K562 treated with DMSO at 1 percent for 48 hours (cell line): ENCODE measurements around the gene RPA1. TPM values are rescaled to one million over a fixed set of nuclear protein-coding genes. Genes with fewer than 3 reads are reported as not detected.

Experiments
- total RNA-seq: library from RNA; unstranded; fragments of 300-600 nt; gene quantifications from 2 replicates; pipeline ENCODE4 v1.2.3, GENCODE V29; 2022; ENCODE audit warnings: low replicate concordance; ENCODE audit errors: extremely low read depth

The RPA1 gene
- not detected in 2 replicates for total RNA-seq

DNA sequence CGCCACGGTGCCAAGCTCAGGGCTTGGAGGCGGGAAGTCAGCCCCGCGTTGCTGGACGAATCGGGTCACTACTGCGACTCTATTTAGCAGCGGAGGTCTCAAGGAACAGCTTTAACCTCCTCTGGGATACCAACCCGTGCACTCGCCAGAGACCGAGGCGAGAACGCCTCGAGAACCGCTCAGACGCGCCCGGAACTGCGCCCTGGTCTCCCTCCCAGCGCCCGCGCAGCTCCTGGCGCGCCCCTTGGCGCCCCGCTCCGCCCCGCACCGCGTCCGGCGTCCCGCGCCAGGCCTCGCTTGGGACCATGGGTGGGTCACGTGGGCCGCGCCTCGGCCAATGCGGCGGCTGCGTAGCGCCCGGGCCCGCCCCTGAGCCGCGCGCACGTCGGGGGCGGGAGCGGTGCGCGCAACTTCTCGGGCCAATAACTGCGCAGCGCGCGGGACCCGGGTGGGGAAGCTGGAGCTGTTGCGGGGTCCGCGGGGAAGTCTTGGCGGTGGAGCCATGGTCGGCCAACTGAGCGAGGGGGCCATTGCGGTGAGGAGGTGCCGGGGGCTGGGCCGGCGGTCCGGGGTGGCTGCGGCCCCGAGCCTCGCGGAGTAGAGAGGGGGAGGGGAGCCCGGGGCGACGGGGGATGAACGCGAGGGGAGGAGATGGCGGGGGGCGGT is at the start of gene RPA1, which contains the start of gene SMYD4:
Gene RPA1 (plus strand): TSS at position 414 of the 666 bp plus-strand sequence. CDS start 89 bp downstream, at position 503.
Gene SMYD4 (minus strand): TSS at position 311 of the 666 bp plus-strand sequence. CDS start 1,908 bp downstream, outside the sequence.

Other genes starting within 250 kb of the RPA1 start
- not detected in 2 replicates for gene SLC43A2, start 201.2 kb upstream of the RPA1 start, total RNA-seq
- not detected in 2 replicates for gene SCARF1, start 184.3 kb upstream of the RPA1 start, total RNA-seq
- gene RILP, start 180.1 kb upstream of the RPA1 start, total RNA-seq = not detected in 2 replicates
- 461 TPM in 1 of 2 replicates, not detected in the other for gene PRPF8, start 145.1 kb upstream of the RPA1 start, total RNA-seq
- gene TLCD2, start 119.6 kb upstream of the RPA1 start, total RNA-seq = not detected in 2 replicates
- gene WDR81, start 105.3 kb upstream of the RPA1 start, total RNA-seq = not detected in 2 replicates
- not detected in 2 replicates for gene SERPINF2, start 87.1 kb upstream of the RPA1 start, total RNA-seq
- not detected in 2 replicates for gene SERPINF1, start 67.9 kb upstream of the RPA1 start, total RNA-seq
- gene SMYD4, start 103 bp upstream of the RPA1 start, total RNA-seq = not detected in 2 replicates
- gene RTN4RL1, start 195.3 kb downstream of the RPA1 start, total RNA-seq = not detected in 2 replicates
- gene DPH1, start 200.1 kb downstream of the RPA1 start, total RNA-seq = not detected in 2 replicates
- not detected in 2 replicates for gene OVCA2, start 212.0 kb downstream of the RPA1 start, total RNA-seq
- gene HIC1, start 225.1 kb downstream of the RPA1 start, total RNA-seq = not detected in 2 replicates